Stimulated activated CD4-positive, alpha-beta T cell treated with anti-CD3 and anti-CD28 coated beads, Interleukin-1b, Interleukin-23, amount 100 ng/mL, for 4 hours (primary cell): ENCODE results near the gene KIRREL3.

Source experiments
- DNase-seq, 2 donors: peaks; one replicate each; pipeline ENCODE4 v3.0.0-alpha.2; 2020; ENCODE audit warnings: low read depth in 2 of 2

Gene KIRREL3

GRCh38 chr11:126634963-126635362, 365.6 kb downstream of the KIRREL3 start:
- no peak for DNase-seq

GRCh38 chr11:126633330-126633729, 367.2 kb downstream of the KIRREL3 start:
- no peak for DNase-seq

GRCh38 chr11:126630893-126631798, 369.4 kb downstream of the KIRREL3 start:
- DNase-seq = no peak

- no peak for DNase-seq
Measured at GRCh38 chr11:126630488-126630887, 370.1 kb downstream of the KIRREL3 start.

GRCh38 chr11:126628790-126629621, 371.6 kb downstream of the KIRREL3 start:
- no peak for DNase-seq

- DNase-seq = no peak
Measured at GRCh38 chr11:126628450-126628789, 372.1 kb downstream of the KIRREL3 start.

GRCh38 chr11:126627421-126627820, 373.1 kb downstream of the KIRREL3 start:
- DNase-seq = no peak

- no peak for DNase-seq
Measured at GRCh38 chr11:126624506-126624905, 376.1 kb downstream of the KIRREL3 start.

- DNase-seq = no peak
Measured at GRCh38 chr11:126619516-126619915, 381.1 kb downstream of the KIRREL3 start.

- DNase-seq = no peak
Measured at GRCh38 chr11:126615845-126616244, 384.7 kb downstream of the KIRREL3 start.

GRCh38 chr11:126613272-126613671, 387.3 kb downstream of the KIRREL3 start:
- no peak for DNase-seq

GRCh38 chr11:126612671-126613070, 387.9 kb downstream of the KIRREL3 start:
- no peak for DNase-seq

- DNase-seq = no peak
Measured at GRCh38 chr11:126611438-126611837, 389.1 kb downstream of the KIRREL3 start.

GRCh38 chr11:126608658-126609057, 391.9 kb downstream of the KIRREL3 start:
- DNase-seq = no peak

- DNase-seq = no peak
Measured at GRCh38 chr11:126607776-126608541, 392.6 kb downstream of the KIRREL3 start.

- no peak for DNase-seq
Measured at GRCh38 chr11:126607374-126607773, 393.2 kb downstream of the KIRREL3 start.

- no peak for DNase-seq
Measured at GRCh38 chr11:126606484-126606883, 394.1 kb downstream of the KIRREL3 start.

GRCh38 chr11:126604461-126604860, 396.1 kb downstream of the KIRREL3 start:
- DNase-seq = no peak

GRCh38 chr11:126603486-126603885, 397.1 kb downstream of the KIRREL3 start:
- no peak for DNase-seq

- DNase-seq = no peak
Measured at GRCh38 chr11:126602993-126603392, 397.6 kb downstream of the KIRREL3 start.

- DNase-seq = no peak
Measured at GRCh38 chr11:126602349-126602940, 398.1 kb downstream of the KIRREL3 start.
